Airway epithelial cell (primary cell): Measurements from ENCODE around the gene CDC40. TPM values are rescaled to one million over a fixed set of nuclear protein-coding genes. Genes with fewer than 3 reads are reported as not detected.

Experiments
- total RNA-seq: library from RNA; depleted of rRNA; stranded (reverse); fragments of >200 nt; gene quantifications from 2 replicates; pipeline ENCODE4 v1.2.3, GENCODE V29; 2015

The CDC40 gene
- 9.7 and 13.4 TPM in 2 replicates for total RNA-seq

DNA sequence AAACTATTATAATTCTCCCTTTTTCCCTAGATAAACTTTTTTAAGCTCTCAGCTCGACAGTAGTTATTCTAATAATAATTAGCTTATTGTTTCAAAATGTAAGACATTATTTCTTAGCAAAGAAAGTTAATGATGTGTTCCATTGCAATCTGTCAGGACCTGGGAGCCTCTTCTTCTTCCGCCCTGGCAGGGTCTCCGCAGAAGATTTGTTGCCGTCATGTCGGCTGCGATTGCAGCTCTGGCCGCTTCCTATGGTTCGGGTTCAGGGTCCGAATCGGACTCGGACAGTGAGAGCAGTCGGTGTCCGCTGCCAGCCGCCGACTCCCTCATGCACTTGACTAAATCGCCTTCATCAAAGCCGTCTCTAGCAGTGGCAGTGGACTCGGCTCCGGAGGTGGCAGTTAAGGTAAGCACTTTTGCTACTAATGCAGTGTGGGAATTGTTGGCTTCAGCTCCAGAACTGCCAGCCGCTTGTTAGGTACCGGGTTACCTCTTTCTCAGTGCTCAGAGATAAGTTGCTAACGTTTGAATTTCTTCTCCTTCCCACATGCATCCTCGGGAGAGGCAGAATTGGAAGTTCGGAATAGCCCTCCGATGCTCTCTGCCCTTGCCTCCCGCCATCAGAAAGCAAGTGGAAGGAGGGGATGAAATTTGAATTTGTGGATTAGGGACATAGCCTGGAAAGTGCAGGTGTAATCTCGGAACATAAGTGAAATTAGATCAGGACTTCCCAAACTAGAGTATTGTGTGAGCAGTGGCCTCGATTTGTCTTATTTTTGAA is at the start of gene CDC40:
TSS of gene CDC40 (plus strand) at position 200 of the 781 bp plus-strand sequence. CDS start at position 218, 18 bp downstream.

GRCh38 chr6:110179406-110180227 is 610 bp upstream of the CDC40 start, which contains the start of gene WASF1:
WASF1 (minus strand) TSS chr6:110179670; CDS start chr6:110127601, 52,069 bp downstream.

Other genes with a start within 250 kb of the CDC40 start
- not detected in 2 replicates for gene GPR6, start 202.1 kb upstream of the CDC40 start, total RNA-seq
- gene WASF1, start 757 bp upstream of the CDC40 start, total RNA-seq: 18.0 and 23.3 TPM in 2 replicates
- not detected in 2 replicates for gene METTL24, start 177.9 kb downstream of the CDC40 start, total RNA-seq
- not detected in 2 replicates for gene DDO, start 235.1 kb downstream of the CDC40 start, total RNA-seq